ENCODE measurements around the gene ANKRD52.

DNA sequence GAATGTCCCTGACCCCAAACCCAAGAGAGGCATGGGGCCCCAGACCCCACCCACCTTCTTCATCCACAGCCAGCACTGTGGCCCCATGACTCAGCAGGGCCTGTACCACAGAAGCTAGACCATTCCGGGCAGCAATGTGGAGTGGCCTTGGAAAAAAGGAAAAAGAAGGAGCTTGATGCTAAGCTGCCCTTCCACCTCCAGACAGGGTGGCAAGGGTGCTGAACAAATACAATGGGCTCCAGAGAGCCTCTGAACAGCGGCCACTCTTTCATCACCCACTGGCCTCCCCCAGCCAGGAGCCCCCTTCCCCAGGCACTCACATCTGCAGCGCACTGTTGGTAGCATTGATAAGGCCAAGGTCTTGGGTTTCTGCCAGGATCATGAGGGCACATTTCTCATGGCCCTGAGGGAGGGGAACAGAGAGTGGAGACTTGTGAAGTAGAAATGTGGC lies 14.4 kb downstream of the ANKRD52 start:
- TF ChIP-seq, protein P1, sequence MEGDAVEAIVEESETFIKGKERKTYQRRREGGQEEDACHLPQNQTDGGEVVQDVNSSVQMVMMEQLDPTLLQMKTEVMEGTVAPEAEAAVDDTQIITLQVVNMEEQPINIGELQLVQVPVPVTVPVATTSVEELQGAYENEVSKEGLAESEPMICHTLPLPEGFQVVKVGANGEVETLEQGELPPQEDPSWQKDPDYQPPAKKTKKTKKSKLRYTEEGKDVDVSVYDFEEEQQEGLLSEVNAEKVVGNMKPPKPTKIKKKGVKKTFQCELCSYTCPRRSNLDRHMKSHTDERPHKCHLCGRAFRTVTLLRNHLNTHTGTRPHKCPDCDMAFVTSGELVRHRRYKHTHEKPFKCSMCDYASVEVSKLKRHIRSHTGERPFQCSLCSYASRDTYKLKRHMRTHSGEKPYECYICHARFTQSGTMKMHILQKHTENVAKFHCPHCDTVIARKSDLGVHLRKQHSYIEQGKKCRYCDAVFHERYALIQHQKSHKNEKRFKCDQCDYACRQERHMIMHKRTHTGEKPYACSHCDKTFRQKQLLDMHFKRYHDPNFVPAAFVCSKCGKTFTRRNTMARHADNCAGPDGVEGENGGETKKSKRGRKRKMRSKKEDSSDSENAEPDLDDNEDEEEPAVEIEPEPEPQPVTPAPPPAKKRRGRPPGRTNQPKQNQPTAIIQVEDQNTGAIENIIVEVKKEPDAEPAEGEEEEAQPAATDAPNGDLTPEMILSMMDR (IDR thresholded peaks at IDR 0.05; ENCODE audit: borderline replicate concordance, extremely low read depth, low read length, poor library complexity, severe bottlenecking), result no peak
- TF ChIP-seq EZH2 (IDR thresholded peaks at IDR 0.05; ENCODE audit: borderline replicate concordance, low read depth, low read length, severe bottlenecking), result no peak

All from DND-41 (cell line).